HG03159 (cell line): ENCODE data around the gene CIZ1.
A peak's percentile ranks its signal among the peaks of the same experiment; 100 is the strongest.
"Not testable (repeated sequence)": the region's sequence is repeated elsewhere in the genome, so short reads cannot be mapped to it uniquely, and the experiment has no call there.

ENCODE experiments used
- ATAC-seq: cut with Tn5 transposase; IDR thresholded peaks from one replicate; pipeline ENCODE4 v1.9.1; 2021; ENCODE audit warnings: mild to moderate bottlenecking, moderate library complexity; ENCODE audit not compliant: unreplicated experiment

Gene CIZ1

DNA sequence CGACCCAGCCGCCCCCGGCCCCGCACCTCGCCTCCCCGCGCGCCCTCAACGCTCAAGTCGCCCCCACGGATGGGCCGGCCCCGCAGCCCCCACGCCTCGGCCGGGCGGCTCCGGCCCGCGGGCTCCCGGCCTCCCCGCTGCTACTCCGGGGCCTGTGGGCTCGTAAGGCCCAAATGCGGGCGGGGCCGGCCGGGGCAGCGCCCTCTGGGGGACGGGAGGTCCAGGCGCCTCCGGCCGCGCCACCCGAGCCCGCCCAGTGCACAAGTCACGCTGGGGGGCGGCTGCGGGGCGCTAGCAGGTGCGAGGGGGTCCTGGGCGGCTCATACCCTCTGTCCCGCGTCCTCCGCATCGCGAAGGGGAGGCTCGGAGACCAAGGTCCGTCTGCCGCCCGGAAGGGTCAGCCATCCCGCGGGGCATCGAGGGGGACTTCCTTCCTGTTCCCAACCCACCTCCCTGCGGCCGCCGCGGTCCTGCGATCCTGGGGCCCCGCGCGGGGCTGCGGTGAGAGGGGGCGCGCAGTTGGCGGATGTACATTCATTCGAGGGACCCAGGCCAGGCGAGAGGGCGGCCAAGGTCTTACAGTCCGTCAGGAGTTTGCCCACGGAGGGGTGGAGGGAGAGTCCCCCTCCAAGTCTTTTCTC lies at the start of gene CIZ1:
Gene CIZ1 (minus strand): TSS at position 167 of the 641 bp plus-strand sequence. CDS start 715 bp downstream, outside the sequence.
- ATAC-seq: peak; percentile 78

DNA sequence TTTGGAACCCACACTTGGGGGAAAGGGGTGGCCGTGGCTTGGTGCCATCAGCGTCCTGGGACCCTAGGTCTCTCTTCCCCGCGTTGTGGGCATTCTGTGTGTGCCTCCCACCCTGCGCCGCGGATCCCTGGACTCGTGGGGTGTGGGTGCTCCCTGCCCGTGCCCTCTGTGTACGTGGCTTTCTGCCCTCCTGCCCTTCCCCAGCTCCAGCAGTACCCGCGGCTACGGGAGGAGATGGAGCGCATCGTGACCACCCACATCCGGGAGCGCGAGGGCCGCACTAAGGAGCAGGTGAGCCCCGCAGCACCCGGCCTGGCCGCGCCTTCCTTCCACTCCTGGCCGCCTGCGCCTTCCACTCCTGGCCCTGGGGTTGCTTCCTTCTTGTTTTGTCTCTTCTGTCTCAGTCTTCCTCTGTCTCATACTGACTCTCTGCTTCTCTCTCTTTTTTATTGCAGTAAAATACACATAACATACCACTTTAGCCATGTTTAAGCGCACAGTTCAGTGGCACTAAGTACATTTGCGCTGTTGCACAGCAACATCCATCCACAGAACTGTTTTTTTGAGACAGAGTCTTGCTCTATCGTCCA lies 42.5 kb upstream of the CIZ1 start:
- no peak for ATAC-seq

GRCh38 chr9:128232528-128233428 lies 41.4 kb upstream of the CIZ1 start:
- no peak for ATAC-seq

DNA sequence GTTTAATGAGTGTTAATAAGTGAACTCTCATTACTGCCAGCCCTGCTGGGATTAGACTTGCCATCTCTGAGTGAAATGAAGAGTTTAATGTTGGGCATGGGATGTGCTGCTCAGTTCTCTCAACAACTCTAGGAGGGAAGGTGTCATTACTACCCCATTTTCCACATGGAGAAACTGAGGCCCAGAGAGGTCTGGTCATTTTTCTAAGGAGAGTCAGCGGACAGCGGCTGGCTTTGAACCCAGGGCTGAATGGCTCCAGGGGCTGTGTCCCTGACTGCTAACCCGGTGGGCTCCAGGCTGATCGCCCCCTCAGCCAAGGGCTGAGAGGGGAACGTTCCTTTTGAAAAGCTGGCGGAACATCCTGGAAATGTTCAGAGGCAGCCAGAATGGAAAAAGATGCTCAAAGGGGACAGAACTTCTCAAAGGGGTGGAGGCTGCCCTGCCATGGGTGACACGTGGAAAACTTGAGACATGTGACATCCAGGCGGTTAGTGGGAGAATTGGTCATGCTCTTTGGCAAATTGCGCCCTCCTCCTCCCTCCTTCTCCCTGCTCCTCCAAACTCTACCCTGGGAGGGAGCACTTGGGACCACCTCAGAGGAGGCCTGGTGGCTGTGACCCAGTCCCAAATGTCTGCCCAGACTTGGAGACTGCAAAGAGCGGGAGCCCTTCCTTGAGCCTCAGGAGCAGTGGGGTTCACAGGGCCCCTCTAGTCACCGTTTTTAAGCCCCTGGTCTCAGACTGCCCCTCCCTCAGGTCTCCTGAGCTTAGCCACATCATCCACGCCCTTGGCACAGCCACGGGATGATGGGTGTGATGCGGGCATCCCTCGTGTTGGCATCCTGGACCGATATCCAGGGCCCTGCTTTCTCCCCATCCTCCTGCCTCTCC lies 40.5 kb upstream of the CIZ1 start:
- no peak for ATAC-seq

- ATAC-seq: not testable (repeated sequence)
Observed at GRCh38 chr9:128230897-128231296, 39.5 kb upstream of the CIZ1 start.

GRCh38 chr9:128226412-128226801 lies 35.0 kb upstream of the CIZ1 start:
- ATAC-seq: no peak

DNA sequence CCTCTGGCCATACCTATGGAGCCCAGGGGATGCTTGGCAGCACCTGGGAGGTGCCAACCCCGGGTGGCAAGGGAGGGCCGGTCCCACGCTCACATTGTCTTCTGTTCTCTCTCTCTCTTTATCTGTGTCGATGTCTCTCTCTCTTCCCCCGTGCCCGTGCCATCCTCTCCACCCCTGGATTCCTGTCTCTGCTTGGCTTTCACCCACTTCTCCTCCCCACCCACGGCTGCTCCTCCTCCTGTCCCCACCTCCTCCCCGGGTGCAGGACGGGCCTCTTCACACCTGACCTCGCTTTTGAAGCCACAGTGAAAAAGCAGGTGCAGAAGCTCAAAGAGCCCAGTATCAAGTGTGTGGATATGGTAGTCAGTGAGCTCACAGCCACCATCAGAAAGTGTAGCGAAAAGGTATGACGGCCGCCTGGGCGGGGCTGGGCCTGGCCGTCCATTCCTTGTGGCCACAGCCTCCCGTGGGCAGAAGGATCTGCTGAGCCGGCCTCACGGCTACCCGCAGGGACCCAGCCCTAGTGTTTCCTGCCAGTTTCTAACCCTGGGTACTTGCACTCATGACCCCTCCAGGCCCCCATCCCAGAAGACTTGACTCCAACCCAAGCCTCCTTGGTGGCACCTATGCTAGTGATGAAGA lies 34.5 kb upstream of the CIZ1 start:
- no peak for ATAC-seq

DNA sequence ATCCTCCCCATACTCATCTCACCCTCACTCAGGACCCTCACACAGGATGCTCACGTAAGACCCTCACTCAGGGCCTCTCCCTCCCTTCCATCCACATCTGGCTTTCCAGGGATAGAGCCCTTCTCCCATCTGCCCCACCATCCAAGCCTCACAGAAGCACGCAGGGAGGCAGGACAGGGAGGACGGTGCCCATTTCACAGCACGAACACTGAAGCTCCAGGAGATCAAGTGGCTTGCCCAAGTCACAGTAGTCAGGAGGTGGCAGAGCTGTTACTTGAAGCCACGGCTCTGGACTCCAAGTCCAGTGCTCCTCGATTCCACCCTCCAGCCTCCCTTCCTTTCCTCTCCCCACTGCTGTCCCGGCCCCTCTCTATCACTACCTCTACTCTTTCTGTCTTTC lies 33.5 kb upstream of the CIZ1 start:
- no peak for ATAC-seq

- ATAC-seq: no peak
Observed at GRCh38 chr9:128222880-128223670, 31.7 kb upstream of the CIZ1 start.

DNA sequence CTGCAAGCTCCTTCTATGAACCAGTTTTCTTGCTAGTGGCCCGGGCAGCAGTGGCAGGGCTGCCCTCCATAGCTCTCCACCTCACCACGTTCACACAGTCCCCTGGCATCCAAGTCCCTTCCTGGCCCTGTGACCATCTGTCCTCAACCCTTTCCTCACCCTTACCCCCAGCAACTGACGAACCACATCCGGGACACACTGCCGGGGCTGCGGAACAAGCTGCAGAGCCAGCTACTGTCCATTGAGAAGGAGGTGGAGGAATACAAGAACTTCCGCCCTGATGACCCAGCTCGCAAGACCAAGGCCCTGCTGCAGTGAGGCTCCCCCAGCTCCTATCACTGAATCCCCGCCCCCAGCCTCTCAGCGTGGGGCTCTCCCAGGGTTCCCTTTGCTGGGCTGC lies 30.7 kb upstream of the CIZ1 start:
- ATAC-seq: no peak

- ATAC-seq: no peak
Observed at GRCh38 chr9:128219831-128220230, 28.5 kb upstream of the CIZ1 start.

GRCh38 chr9:128218518-128219389 lies 27.4 kb upstream of the CIZ1 start:
- ATAC-seq: peak; percentile 72

DNA sequence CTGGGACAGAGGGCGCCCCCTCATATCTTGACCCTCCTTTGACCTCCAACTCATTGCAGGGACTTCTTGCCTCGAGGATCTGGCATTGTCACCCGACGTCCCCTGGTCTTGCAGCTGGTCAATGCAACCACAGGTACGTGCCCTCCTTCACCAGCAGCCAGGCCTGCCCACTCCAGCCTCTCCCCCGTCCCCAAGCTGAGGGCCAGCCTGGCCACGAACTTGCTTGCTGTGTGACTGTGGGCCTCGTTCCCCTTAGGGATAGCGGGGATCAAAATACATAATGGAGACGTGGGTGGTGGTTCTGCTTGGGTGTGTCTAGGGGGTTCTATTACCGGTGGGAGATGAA lies 26.8 kb upstream of the CIZ1 start:
- ATAC-seq: no peak

DNA sequence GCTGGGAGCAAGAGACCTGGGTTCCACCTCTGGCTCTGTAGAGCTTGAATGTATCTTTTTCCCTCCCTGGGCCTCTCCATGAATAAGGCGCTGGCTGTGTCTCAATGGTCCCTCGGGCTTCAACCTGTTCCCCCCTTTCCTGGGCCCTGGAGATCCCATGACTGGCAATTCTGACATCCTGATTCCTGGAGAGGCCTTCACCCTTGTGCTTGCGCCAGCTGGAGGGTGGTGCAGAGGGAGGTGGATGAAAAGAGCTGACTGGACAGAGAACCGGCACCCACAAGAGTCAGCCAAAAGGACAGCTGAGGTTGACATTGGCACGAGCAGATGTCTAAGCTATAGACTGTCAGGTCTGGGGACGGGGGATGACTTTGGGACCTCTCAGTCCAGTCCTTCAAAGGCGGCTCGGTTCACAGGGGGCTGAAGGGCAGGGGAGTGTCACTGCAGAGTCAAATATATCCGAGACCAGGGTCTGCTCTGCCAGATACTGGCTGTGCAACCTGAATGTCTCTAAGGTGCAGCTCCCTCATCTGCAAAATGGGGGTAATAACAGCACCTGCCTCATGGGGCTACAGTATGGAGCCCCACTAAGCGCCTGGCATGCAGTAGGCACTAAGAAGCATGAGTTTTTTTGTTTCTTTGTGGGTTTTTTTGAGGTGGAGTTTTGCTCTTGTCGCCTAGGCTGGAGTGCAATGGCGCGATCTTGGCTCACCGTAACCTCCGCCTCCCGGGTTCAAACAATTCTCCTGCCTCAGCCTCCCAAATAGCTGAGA lies 25.6 kb upstream of the CIZ1 start:
- ATAC-seq: no peak

DNA sequence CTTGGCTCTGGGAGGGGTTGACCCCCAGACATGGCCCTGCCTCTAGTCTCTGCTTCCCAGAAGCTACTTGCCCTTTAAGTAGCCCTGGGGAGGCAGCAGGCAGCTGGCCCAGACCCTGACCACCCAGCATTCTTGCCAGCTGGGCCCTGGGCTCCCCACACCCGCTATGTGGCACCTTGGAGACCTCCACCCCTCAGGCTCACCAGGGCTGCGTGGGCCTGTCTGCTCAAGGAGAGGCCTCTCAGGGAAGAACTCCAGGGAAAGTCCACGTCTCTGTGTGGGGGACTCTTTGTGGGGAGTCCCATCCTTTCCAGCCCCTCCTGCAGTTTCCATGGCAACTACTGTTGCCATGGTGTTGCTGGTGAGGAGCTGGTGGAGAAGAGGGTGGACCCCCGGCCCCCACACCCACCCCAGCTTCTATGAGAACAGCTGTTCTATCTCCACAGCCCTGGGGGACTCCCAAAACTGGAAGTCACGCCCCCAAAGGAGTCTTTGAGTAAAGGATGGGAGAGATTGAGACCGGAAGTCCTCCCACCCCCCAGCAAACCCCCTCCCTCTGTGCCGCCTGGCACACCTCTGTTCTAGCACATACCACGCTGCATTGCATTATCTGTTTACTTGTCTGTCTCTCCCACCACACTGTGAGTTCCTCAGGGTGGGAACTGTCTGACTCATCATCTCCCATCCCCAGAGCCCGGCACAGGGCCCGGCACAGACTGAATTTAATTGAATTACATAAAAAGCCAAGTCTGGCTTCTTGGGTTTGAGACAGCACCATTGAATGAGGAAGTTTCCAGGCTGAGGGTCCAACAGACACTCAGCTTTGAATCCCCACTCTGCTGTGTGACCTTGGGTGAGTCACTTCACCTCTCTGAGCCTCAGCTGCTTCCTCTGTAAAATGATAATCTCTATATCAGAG lies 24.4 kb upstream of the CIZ1 start:
- no peak for ATAC-seq

GRCh38 chr9:128214571-128215490 lies 23.5 kb upstream of the CIZ1 start:
- ATAC-seq: no peak
